ENCODE data around the gene MYO9B. TPM values are rescaled to one million over a fixed set of nuclear protein-coding genes. Genes with fewer than 3 reads are reported as not detected.
A peak's percentile ranks its signal among the peaks of the same experiment; 100 is the strongest.
"Not testable (repeated sequence)": the region's sequence is repeated elsewhere in the genome, so short reads cannot be mapped to it uniquely, and the experiment has no call there.

The MYO9B gene
- total RNA-seq, 2 experiments from 2014 or later: 100 to 104 TPM

GRCh38 chr19:17148130-17148529 is 72.6 kb downstream of the MYO9B start:
- ChIA-PET POLR2A (no interaction called here), CTCF (no interaction called here)
- Mint-ChIP-seq H3K9me3 (no peaks in the 10 kb centered on the region), H3K27me3 (no peaks in the 10 kb centered on the region), H3K36me3 (peaks cover 18% of the 10 kb centered on the region), H3K4me1 (ENCODE audit: low read depth) (no peaks in the 10 kb centered on the region), H3K27ac (no peak overlapping the region), H3K4me3 (no peak overlapping the region)
- no peak for DNase-seq
- intact Hi-C loops (cut with micrococcal nuclease): no loop called here

GRCh38 chr19:17149393-17150135 is 74.0 kb downstream of the MYO9B start:
- Mint-ChIP-seq H3K36me3 (peaks cover 21% of the 10 kb centered on the region), H3K4me1 (ENCODE audit: low read depth) (no peaks in the 10 kb centered on the region), H3K4me3 (no peak overlapping the region), H3K27me3 (no peaks in the 10 kb centered on the region), H3K27ac (no peak overlapping the region), H3K9me3 (no peaks in the 10 kb centered on the region)
- ChIA-PET CTCF (no interaction called here), POLR2A (no interaction called here)
- intact Hi-C loops (cut with micrococcal nuclease): no loop called here
- DNase-seq: no peak

GRCh38 chr19:17153996-17154395 is 78.4 kb downstream of the MYO9B start:
- Mint-ChIP-seq H3K4me1 (ENCODE audit: low read depth) (no peaks in the 10 kb centered on the region), H3K27ac (no peak overlapping the region), H3K4me3 (no peak overlapping the region), H3K9me3 (no peaks in the 10 kb centered on the region), H3K36me3 (peaks cover 18% of the 10 kb centered on the region), H3K27me3 (no peaks in the 10 kb centered on the region)
- DNase-seq: no peak
- ChIA-PET POLR2A (no interaction called here), CTCF (no interaction called here)
- intact Hi-C loops (cut with micrococcal nuclease): no loop called here

GRCh38 chr19:17155251-17155650 is 79.7 kb downstream of the MYO9B start:
- H3K27me3 Mint-ChIP-seq: no peaks in the 10 kb centered on the region
- no peaks in the 10 kb centered on the region for H3K4me1 Mint-ChIP-seq (ENCODE audit: low read depth)
- ChIA-PET CTCF (no interaction called here), POLR2A (no interaction called here)
- no peak overlapping the region for H3K4me3 Mint-ChIP-seq
- H3K9me3 Mint-ChIP-seq: no peaks in the 10 kb centered on the region
- no peak overlapping the region for H3K27ac Mint-ChIP-seq
- intact Hi-C loops (cut with micrococcal nuclease): no loop called here
- peaks cover 28% of the 10 kb centered on the region for H3K36me3 Mint-ChIP-seq
- no peak for DNase-seq

GRCh38 chr19:17156296-17156946 is 80.8 kb downstream of the MYO9B start:
- Mint-ChIP-seq H3K36me3 (peaks cover 26% of the 10 kb centered on the region), H3K4me1 (ENCODE audit: low read depth) (no peaks in the 10 kb centered on the region), H3K27me3 (no peaks in the 10 kb centered on the region), H3K4me3 (no peak overlapping the region), H3K9me3 (no peaks in the 10 kb centered on the region), H3K27ac (no peak overlapping the region)
- no peak for DNase-seq
- POLR2A ChIA-PET: interaction anchor here (1.1 kb wide), 1 partner anchor 59 kb away, joined by 3 read pairs; the partner anchor contains the start of gene USE1
- intact Hi-C loops (cut with micrococcal nuclease): no loop called here
- CTCF ChIA-PET: interaction anchor here (0.6 kb wide), 1 partner anchor 136 kb away, joined by 3 read pairs; no protein-coding TSS in a partner anchor

GRCh38 chr19:17156947-17157302 is 81.3 kb downstream of the MYO9B start:
- POLR2A ChIA-PET: interaction anchor here (1.1 kb wide), 1 partner anchor 58 kb away, joined by 3 read pairs; the partner anchor contains the start of gene USE1
- H3K4me1 Mint-ChIP-seq (ENCODE audit: low read depth): no peaks in the 10 kb centered on the region

GRCh38 chr19:17158584-17158983 is 83.0 kb downstream of the MYO9B start:
- peaks cover 6% of the 10 kb centered on the region for H3K9me3 Mint-ChIP-seq
- no peaks in the 10 kb centered on the region for H3K27me3 Mint-ChIP-seq
- no peak overlapping the region for H3K27ac Mint-ChIP-seq
- H3K36me3 Mint-ChIP-seq: peaks cover 35% of the 10 kb centered on the region
- CTCF ChIA-PET: interaction anchor here (1.2 kb wide), 1 partner anchor 33 kb away, joined by 3 read pairs; no protein-coding TSS in a partner anchor
- intact Hi-C loops (cut with micrococcal nuclease): no loop called here
- no peaks in the 10 kb centered on the region for H3K4me1 Mint-ChIP-seq (ENCODE audit: low read depth)
- H3K4me3 Mint-ChIP-seq: no peak overlapping the region
- DNase-seq: no peak
- POLR2A ChIA-PET: interaction anchor here (0.5 kb wide), 1 partner anchor 14 kb away, joined by 3 read pairs; no protein-coding TSS in a partner anchor

More at GRCh38 chr19:17156947-17157302, 81.3 kb downstream of the MYO9B start:
- CTCF ChIA-PET: no interaction called here
- Mint-ChIP-seq H3K27ac (no peak overlapping the region), H3K9me3 (no peaks in the 10 kb centered on the region), H3K4me3 (no peak overlapping the region), H3K36me3 (peaks cover 23% of the 10 kb centered on the region), H3K27me3 (no peaks in the 10 kb centered on the region)
- DNase-seq: no peak
- intact Hi-C loops (cut with micrococcal nuclease): no loop called here

- Mint-ChIP-seq H3K27me3 (no peaks in the 10 kb centered on the region), H3K36me3 (peaks cover 40% of the 10 kb centered on the region), H3K4me1 (ENCODE audit: low read depth) (no peaks in the 10 kb centered on the region), H3K9me3 (peaks cover 8% of the 10 kb centered on the region), H3K4me3 (no peak overlapping the region), H3K27ac (no peak overlapping the region)
- DNase-seq: no peak
- POLR2A ChIA-PET: no interaction called here
- intact Hi-C loops (cut with micrococcal nuclease): no loop called here
- CTCF ChIA-PET: interaction anchor here (1.0 to 1.2 kb wide), 2 partner anchors 25 to 34 kb away, joined by 3 read pairs; no protein-coding TSS in a partner anchor
These were observed 84.2 kb downstream of the MYO9B start for GRCh38 chr19:17159466-17160393.

GRCh38 chr19:17160908-17161307 is 85.3 kb downstream of the MYO9B start:
- Mint-ChIP-seq H3K27me3 (no peaks in the 10 kb centered on the region), H3K27ac (no peak overlapping the region), H3K36me3 (peaks cover 41% of the 10 kb centered on the region), H3K4me1 (ENCODE audit: low read depth) (no peaks in the 10 kb centered on the region), H3K9me3 (peaks cover 8% of the 10 kb centered on the region), H3K4me3 (no peak overlapping the region)
- POLR2A ChIA-PET: interaction anchor here (0.6 kb wide), 1 partner anchor 33 kb away, joined by 3 read pairs; no protein-coding TSS in a partner anchor
- CTCF ChIA-PET: no interaction called here
- DNase-seq: peak; percentile 28
- intact Hi-C loops (cut with micrococcal nuclease): no loop called here

GRCh38 chr19:17162131-17162530 is 86.6 kb downstream of the MYO9B start:
- POLR2A ChIA-PET, CTCF ChIA-PET, H3K27ac Mint-ChIP-seq: not testable (repeated sequence)

GRCh38 chr19:17162580-17162979 is 87.0 kb downstream of the MYO9B start:
- no peaks in the 10 kb centered on the region for H3K27me3 Mint-ChIP-seq
- ChIA-PET POLR2A (no interaction called here), CTCF (no interaction called here)
- no peak for DNase-seq
- H3K36me3 Mint-ChIP-seq: peaks cover 42% of the 10 kb centered on the region
- no peaks in the 10 kb centered on the region for H3K4me1 Mint-ChIP-seq (ENCODE audit: low read depth)
- no peak overlapping the region for H3K27ac Mint-ChIP-seq
- peaks cover 8% of the 10 kb centered on the region for H3K9me3 Mint-ChIP-seq
- no peak overlapping the region for H3K4me3 Mint-ChIP-seq
- intact Hi-C loops (cut with micrococcal nuclease): no loop called here

More at GRCh38 chr19:17162131-17162530, 86.6 kb downstream of the MYO9B start:
- H3K36me3 Mint-ChIP-seq: peaks cover 41% of the 10 kb centered on the region
- H3K9me3 Mint-ChIP-seq; H3K4me1 Mint-ChIP-seq (ENCODE audit: low read depth); intact Hi-C loops (cut with micrococcal nuclease); H3K27me3 Mint-ChIP-seq; H3K4me3 Mint-ChIP-seq; DNase-seq: not testable (repeated sequence)

- ChIA-PET CTCF (no interaction called here), POLR2A (interaction anchor here (0.6 kb wide), 1 partner anchor 22 kb away, joined by 3 read pairs; no protein-coding TSS in a partner anchor)
- no peaks in the 10 kb centered on the region for H3K4me1 Mint-ChIP-seq (ENCODE audit: low read depth)
- H3K4me3 Mint-ChIP-seq: no peak overlapping the region
- no peak for DNase-seq
- intact Hi-C loops (cut with micrococcal nuclease): no loop called here
- peaks cover 48% of the 10 kb centered on the region for H3K36me3 Mint-ChIP-seq
- no peaks in the 10 kb centered on the region for H3K27me3 Mint-ChIP-seq
- no peak overlapping the region for H3K27ac Mint-ChIP-seq
- peaks cover 8% of the 10 kb centered on the region for H3K9me3 Mint-ChIP-seq
These were observed 88.1 kb downstream of the MYO9B start for GRCh38 chr19:17163652-17164051.
